Spleen (tissue), 7 donors: ENCODE results near the gene NSUN6.

Source experiments
- POLR2A ChIP-seq, 3 donors: fragments of 450-650 bp; IDR thresholded peaks; one replicate each; pipeline ENCODE4 v1.5.1; 2017; ENCODE audit warnings: antibody characterized with exemption in 3 of 3, mild to moderate bottlenecking in 1 of 3
- POLR2AphosphoS5 ChIP-seq, 3 donors: sonication (generic); formaldehyde crosslinking; IDR thresholded peaks; one replicate each; pipeline ENCODE4 v1.5.1; 2017; ENCODE audit warnings: antibody characterized with exemption in 3 of 3
- TF ChIP-seq, protein P1 (sequence below), 11 experiments: fragments of 200-600 bp in 7 of 11; fragments of 450-650 bp in 4 of 11; sonication (generic) in 4 of 11; IDR thresholded peaks in 8 of 11; conservative IDR thresholded peaks in 3 of 11; 1 replicate in 7 of 11; 2 replicates in 4 of 11; pipeline versions ENCODE4 v1.4.0 to v1.8.0; 2016 to 2021; ENCODE audit warnings: antibody characterized with exemption in 11 of 11, inconsistent platforms in 4 of 11, mild to moderate bottlenecking in 1 of 11
- donor health status: DM: no; HTN: no; CAD: no; lungs with moderate emphysema.
- donor health status: DM: no; HTN: no; CAD: no.
- donor health status: DM: no; HTN: no; CAD: no.

DNA sequence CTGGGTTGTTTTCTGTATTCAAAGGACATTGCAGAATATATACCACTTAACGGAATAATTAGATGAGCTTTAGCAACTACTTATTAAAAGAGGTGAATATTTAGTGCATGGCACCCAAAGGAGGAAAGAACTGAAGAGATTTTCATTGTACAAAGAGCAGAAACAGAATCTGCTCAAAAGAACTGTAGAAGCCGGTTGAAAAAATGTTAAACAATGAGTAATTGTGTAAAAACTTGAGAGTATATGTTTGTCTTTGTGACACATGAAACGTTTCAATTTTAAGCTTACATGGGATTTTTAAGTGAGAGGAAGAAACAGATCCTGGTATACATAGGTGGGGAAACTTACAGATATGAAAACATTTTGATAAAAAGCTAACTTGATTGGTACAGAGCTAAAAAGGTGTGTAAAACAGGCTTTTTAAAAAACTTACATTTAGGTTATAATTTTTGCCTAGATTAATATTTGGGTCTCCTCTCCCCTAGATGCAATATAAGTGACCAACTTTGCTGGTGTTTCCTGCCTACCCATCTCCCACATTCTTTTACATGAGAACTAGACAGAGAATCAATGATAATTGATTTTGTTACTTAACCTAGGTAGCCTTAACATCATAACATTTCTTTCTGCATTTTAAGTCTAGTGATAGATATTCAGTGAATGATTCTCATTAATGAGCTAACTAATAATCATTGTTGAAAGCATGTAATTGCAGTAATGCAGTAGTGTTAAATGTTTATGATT lies 14.6 kb upstream of the NSUN6 start:
- TF ChIP-seq POLR2AphosphoS5 (IDR thresholded peaks at IDR 0.05) (no peak), POLR2A (IDR thresholded peaks at IDR 0.05) (no peak)
- TF ChIP-seq, protein P1, sequence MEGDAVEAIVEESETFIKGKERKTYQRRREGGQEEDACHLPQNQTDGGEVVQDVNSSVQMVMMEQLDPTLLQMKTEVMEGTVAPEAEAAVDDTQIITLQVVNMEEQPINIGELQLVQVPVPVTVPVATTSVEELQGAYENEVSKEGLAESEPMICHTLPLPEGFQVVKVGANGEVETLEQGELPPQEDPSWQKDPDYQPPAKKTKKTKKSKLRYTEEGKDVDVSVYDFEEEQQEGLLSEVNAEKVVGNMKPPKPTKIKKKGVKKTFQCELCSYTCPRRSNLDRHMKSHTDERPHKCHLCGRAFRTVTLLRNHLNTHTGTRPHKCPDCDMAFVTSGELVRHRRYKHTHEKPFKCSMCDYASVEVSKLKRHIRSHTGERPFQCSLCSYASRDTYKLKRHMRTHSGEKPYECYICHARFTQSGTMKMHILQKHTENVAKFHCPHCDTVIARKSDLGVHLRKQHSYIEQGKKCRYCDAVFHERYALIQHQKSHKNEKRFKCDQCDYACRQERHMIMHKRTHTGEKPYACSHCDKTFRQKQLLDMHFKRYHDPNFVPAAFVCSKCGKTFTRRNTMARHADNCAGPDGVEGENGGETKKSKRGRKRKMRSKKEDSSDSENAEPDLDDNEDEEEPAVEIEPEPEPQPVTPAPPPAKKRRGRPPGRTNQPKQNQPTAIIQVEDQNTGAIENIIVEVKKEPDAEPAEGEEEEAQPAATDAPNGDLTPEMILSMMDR (IDR thresholded peaks at IDR 0.05 in 8 of 11, conservative IDR thresholded peaks at IDR 0.05 in 3 of 11) = no peak
